SU-DHL-6 (cell line): ENCODE measurements around the gene RPGRIP1.
"Not testable (repeated sequence)": the region's sequence is repeated elsewhere in the genome, so short reads cannot be mapped to it uniquely, and the experiment has no call there.

ENCODE experiments used
- H2AFZ ChIP-seq: fragments of 200-600 bp; sonication (generic); 2 replicates; pipeline ENCODE4 v1.6.1; 2014; ENCODE audit warnings: low read depth, mild to moderate bottlenecking, moderate library complexity, mixed read lengths, antibody characterized with exemption, low read length; ENCODE audit not compliant: severe bottlenecking
- H3F3A ChIP-seq: fragments of 200-600 bp; shearing (Covaris generic); 2 replicates; pipeline ENCODE4 v1.6.0; 2016; ENCODE audit warnings: antibody characterized with exemption, mild to moderate bottlenecking; ENCODE audit not compliant: insufficient read depth
- H3K27ac ChIP-seq: fragments of 200-600 bp; sonication (generic); 2 replicates; pipeline ENCODE4 v1.5.1; 2016; ENCODE audit warnings: low read depth, mild to moderate bottlenecking, low read length, moderate library complexity, mixed read lengths
- H3K27me3 ChIP-seq: fragments of 200-600 bp; sonication (generic), shearing (Covaris generic); 2 replicates; pipeline ENCODE4 v1.6.0; 2014; ENCODE audit warnings: mild to moderate bottlenecking, low read length
- H3K36me3 ChIP-seq: fragments of 200-600 bp; sonication (generic); 2 replicates; pipeline ENCODE4 v1.6.1; 2014; ENCODE audit warnings: mild to moderate bottlenecking, low read length, mixed read lengths
- H3K4me2 ChIP-seq: fragments of 300-600, 200-600 bp; shearing (Covaris generic), sonication (generic); 2 replicates; pipeline ENCODE4 v1.6.0; 2014; ENCODE audit warnings: low read length, low read depth, mild to moderate bottlenecking; ENCODE audit not compliant: poor library complexity, severe bottlenecking
- H3K4me3 ChIP-seq: fragments of 200-600 bp; sonication (generic); 2 replicates; pipeline ENCODE4 v1.5.1; 2014; ENCODE audit warnings: antibody characterized with exemption, low read length, mild to moderate bottlenecking, mixed read lengths; ENCODE audit not compliant: insufficient read depth, poor library complexity, severe bottlenecking
- H3K79me2 ChIP-seq: fragments of 200-600 bp; sonication (generic); 2 replicates; pipeline ENCODE4 v1.6.1; 2014; ENCODE audit warnings: mild to moderate bottlenecking, low read length, moderate library complexity; ENCODE audit not compliant: insufficient read depth
- H3K9ac ChIP-seq: fragments of 200-600 bp; sonication (generic); 2 replicates; pipeline ENCODE4 v1.7.0; 2014; ENCODE audit warnings: mild to moderate bottlenecking, low read length
- H3K9me2 ChIP-seq: fragments of 200-600 bp; sonication (generic); replicated peaks from 2 replicates; pipeline ENCODE4 v1.6.1; 2014; ENCODE audit warnings: low read length; ENCODE audit not compliant: insufficient read depth
- H3K9me3 ChIP-seq: fragments of 200-600 bp; sonication (generic); 2 replicates; pipeline ENCODE4 v1.6.1; 2014; ENCODE audit warnings: low read length, mixed read lengths; ENCODE audit not compliant: insufficient read depth
- H4K20me1 ChIP-seq: fragments of 200-600 bp; sonication (generic); 2 replicates; pipeline ENCODE4 v1.6.1; 2014; ENCODE audit warnings: low read depth, mild to moderate bottlenecking, antibody characterized with exemption, low read length, moderate library complexity, mixed read lengths
- CTCF ChIP-seq: fragments of 200-600 bp; sonication (generic); IDR thresholded peaks from one replicate; pipeline ENCODE4 v1.5.1; 2017; ENCODE audit warnings: antibody characterized with exemption, mild to moderate bottlenecking, low read length, moderate library complexity; ENCODE audit not compliant: insufficient read depth, poor library complexity, severe bottlenecking
- EZH2phosphoT487 ChIP-seq: fragments of 200-600 bp; sonication (generic), shearing (Covaris generic); conservative IDR thresholded peaks from 2 replicates; pipeline ENCODE4 v1.6.1; 2018; ENCODE audit warnings: mild to moderate bottlenecking, antibody characterized with exemption, low read length, moderate library complexity, mixed read lengths

RPGRIP1 gene

GRCh38 chr14:21251215-21251614, 28.7 kb upstream of the RPGRIP1 start:
- no peak overlapping the region for H2AFZ ChIP-seq
- peaks cover 77% of the 10 kb centered on the region for H3F3A ChIP-seq
- peaks cover 90% of the 10 kb centered on the region for H4K20me1 ChIP-seq
- peaks cover 100% of the 10 kb centered on the region for H3K79me2 ChIP-seq
- no peak overlapping the region for H3K4me3 ChIP-seq
- TF ChIP-seq EZH2phosphoT487 (no peak), CTCF (no peak)
- no peak overlapping the region for H3K27ac ChIP-seq
- H3K36me3 ChIP-seq: peaks cover 81% of the 10 kb centered on the region
- H3K4me2 ChIP-seq: no peak overlapping the region
- no peaks in the 10 kb centered on the region for H3K9me3 ChIP-seq
- H3K27me3 ChIP-seq: no peaks in the 10 kb centered on the region
- H3K9me2 ChIP-seq: no peaks in the 10 kb centered on the region
- H3K9ac ChIP-seq: no peak overlapping the region

- Histone ChIP-seq H3K4me2 (no peak overlapping the region), H3K9me2 (no peaks in the 10 kb centered on the region), H3K9me3 (no peaks in the 10 kb centered on the region), H3K4me3 (no peak overlapping the region), H3K27ac (no peak overlapping the region), H3K27me3 (no peaks in the 10 kb centered on the region), H2AFZ (no peak overlapping the region), H3F3A (peaks cover 75% of the 10 kb centered on the region), H4K20me1 (peaks cover 89% of the 10 kb centered on the region), H3K36me3 (peaks cover 77% of the 10 kb centered on the region), H3K79me2 (peaks cover 100% of the 10 kb centered on the region), H3K9ac (no peak overlapping the region)
- TF ChIP-seq CTCF (no peak), EZH2phosphoT487 (no peak)
These were observed 27.7 kb upstream of the RPGRIP1 start for GRCh38 chr14:21252149-21252548.

- Histone ChIP-seq H3K9ac (no peak overlapping the region), H3K36me3 (peaks cover 70% of the 10 kb centered on the region), H3K27me3 (no peaks in the 10 kb centered on the region), H3K79me2 (peaks cover 100% of the 10 kb centered on the region), H3F3A (peaks cover 75% of the 10 kb centered on the region), H4K20me1 (peaks cover 81% of the 10 kb centered on the region), H3K9me2 (no peaks in the 10 kb centered on the region), H3K9me3 (no peaks in the 10 kb centered on the region), H3K4me3 (no peak overlapping the region), H3K27ac (no peak overlapping the region), H3K4me2 (no peak overlapping the region), H2AFZ (no peak overlapping the region)
- TF ChIP-seq CTCF (no peak), EZH2phosphoT487 (no peak)
These were observed 24.3 kb upstream of the RPGRIP1 start for GRCh38 chr14:21255385-21256101.

GRCh38 chr14:21256102-21256447, 23.8 kb upstream of the RPGRIP1 start:
- not testable (repeated sequence) for H3K27ac ChIP-seq, H2AFZ ChIP-seq, H3K9me2 ChIP-seq, H3K4me3 ChIP-seq, H3K27me3 ChIP-seq, H3K4me2 ChIP-seq, H3K9ac ChIP-seq, H3K9me3 ChIP-seq
- peaks cover 74% of the 10 kb centered on the region for H3F3A ChIP-seq
- H3K79me2 ChIP-seq: peaks cover 100% of the 10 kb centered on the region
- peaks cover 68% of the 10 kb centered on the region for H3K36me3 ChIP-seq
- H4K20me1 ChIP-seq: peaks cover 80% of the 10 kb centered on the region
